NOMO-1 (cell line): ENCODE data around the gene ZNF672.
"Not testable (repeated sequence)": the region's sequence is repeated elsewhere in the genome, so short reads cannot be mapped to it uniquely, and the experiment has no call there.

Experiments used
- DNase-seq, 2 experiments: peaks; one replicate each; lab custom pipeline; 2025; ENCODE audit not compliant: unreplicated experiment in 2 of 2; lab: John Stamatoyannopoulos, UW

ZNF672 gene

GRCh38 chr1:248837781-248838356 lies at the start of gene ZNF672:
Gene ZNF672 (plus strand): TSS chr1:248838224. CDS start chr1:248847275, 9,051 bp downstream.
- peak; percentile 95 to 98 for DNase-seq

DNA sequence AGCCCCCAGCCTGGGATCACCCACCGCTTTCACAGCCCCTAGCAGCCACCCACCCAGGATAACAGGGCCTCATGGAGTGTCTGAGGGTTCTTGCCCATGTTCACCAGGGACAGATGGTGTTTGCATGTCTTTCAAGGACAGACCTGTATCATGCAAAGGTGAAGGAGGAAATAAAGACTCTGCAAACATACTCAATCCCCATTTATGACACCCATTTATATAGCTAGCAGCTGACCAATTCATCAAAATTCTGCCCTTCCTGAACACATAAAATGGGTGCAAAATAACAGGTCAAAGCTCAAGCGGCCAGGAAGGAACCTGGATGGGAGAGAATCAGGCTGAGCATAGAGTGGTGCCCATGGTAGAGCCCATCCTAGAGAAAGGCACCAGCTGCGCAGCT lies 49.7 kb upstream of the ZNF672 start:
- no peak for DNase-seq

DNA sequence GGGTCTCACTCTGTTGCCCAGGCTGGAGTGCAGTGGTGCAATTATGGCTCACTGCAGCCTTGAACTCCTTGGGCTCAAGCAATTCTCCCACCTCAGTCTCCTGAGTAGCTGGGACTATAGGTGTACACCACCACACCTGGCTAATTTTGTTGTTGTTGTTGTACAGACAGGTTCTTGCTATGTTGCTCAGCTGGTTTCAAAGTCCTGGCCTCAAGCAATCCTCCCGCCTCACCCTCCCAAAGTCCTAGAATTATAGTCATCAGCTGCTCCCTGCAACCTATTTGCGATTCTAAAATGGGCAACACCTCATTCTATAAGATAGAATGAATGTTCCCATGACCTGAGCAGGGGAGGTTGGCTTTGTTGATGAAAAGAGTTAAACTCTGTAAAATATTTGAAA lies 48.7 kb upstream of the ZNF672 start:
- not testable (repeated sequence) for DNase-seq

GRCh38 chr1:248790456-248790855 lies 47.6 kb upstream of the ZNF672 start:
- no peak for DNase-seq

GRCh38 chr1:248791010-248791409 lies 47.0 kb upstream of the ZNF672 start:
- DNase-seq, result no peak

- DNase-seq, result peak; percentile 78 to 83
Observed at GRCh38 chr1:248792342-248792741, 45.7 kb upstream of the ZNF672 start.

- DNase-seq, result no peak
Observed at GRCh38 chr1:248793592-248793991, 44.4 kb upstream of the ZNF672 start.

- not testable (repeated sequence) for DNase-seq
Observed at GRCh38 chr1:248794663-248795062, 43.4 kb upstream of the ZNF672 start.

- DNase-seq, result peak in 1 of 2 experiments; percentile 3
Observed at GRCh38 chr1:248798791-248799190, 39.2 kb upstream of the ZNF672 start.

DNA sequence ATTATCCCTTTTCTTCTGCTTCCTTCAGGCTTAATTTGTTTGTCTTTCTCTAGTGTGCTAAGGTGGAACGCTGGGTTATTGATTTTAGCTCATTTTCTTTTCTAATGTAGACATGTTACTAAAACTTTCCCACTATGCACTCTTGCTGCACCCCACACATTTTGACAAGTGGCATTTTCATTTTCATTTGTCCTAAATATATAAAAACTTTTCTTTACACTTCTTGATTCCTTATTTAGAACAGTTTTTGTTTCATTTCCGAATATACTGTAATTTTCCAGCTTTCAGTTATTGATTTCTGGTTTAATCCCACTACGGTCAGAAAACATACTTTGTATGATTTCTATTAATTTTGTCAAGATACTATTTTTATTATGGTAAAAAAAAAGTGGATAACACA lies 37.6 kb upstream of the ZNF672 start:
- DNase-seq, result no peak

- DNase-seq, result no peak
Observed at GRCh38 chr1:248802454-248802853, 35.6 kb upstream of the ZNF672 start.

- not testable (repeated sequence) for DNase-seq
Observed at GRCh38 chr1:248803501-248803900, 34.5 kb upstream of the ZNF672 start.

GRCh38 chr1:248804771-248805681 lies 33.0 kb upstream of the ZNF672 start:
- DNase-seq, result peak; percentile 81 to 98

- peak; percentile 87 to 94 for DNase-seq
Observed at GRCh38 chr1:248805876-248806275, 32.1 kb upstream of the ZNF672 start.

DNA sequence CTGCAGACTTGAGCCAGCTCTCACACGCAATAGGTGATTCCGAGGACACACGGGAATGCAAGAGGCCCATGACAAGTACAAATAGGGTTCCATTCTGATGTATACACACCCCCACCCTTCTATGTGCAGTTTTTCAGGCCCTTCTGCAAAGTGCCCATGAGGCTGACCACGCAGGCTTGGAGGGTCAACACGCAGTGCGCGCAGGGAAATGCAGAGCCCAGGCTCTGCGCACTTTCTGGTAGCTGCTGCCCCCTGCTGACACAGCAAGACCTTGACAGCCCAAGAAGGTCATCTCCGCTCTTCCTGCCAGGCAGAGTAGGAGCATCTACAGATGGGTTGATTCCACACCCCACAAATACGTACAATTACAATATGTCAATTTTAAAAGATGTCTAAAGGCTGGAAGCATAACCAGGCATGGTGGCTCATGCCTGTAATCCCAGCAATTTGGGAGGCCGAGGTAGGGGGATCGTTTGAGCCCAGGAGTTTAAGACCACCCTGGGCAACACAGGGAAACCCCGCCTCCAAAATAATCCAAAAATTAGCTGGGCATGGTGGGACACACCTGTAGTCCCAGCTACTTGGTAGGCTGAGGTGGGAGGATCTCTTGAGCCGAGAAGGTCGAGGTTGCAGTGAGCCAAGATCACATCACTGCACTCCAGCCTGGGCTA lies 30.8 kb upstream of the ZNF672 start:
- peak; percentile 65 to 73 for DNase-seq

- no peak for DNase-seq
Observed at GRCh38 chr1:248808876-248809275, 29.1 kb upstream of the ZNF672 start.

DNA sequence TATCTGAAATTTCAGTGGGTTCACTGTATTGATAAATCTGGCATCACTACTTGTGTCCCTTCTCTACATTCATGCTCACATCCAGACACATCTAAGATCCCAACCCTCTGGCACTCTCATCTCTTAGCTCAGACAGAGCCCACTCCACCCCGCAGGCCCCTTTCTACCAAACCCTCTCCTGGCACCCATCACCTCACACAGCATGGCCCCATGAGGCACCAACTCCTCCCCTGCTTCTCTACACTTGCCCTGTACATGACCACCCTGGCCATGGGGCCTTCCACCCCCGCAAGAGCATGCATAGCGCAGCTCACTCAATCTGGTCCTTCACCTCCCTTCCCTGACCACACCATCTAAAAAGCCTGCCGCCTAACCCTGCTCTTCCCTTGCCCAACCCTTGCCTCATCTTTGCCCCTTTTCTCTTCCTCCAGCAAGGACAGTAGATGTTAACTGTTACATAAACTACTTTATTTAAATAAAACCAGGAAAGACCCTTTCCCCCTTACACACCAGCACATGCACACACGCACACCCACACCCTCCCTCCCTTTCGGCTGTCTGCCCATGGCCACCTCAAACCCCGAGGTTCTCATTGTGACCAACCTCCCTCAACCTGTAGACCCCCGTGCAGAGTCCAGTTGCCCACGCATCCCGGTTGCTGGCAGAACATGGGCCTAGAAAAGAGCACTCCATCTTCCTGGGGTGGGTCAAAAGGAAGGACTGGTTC lies 27.9 kb upstream of the ZNF672 start:
- no peak for DNase-seq

- no peak for DNase-seq
Observed at GRCh38 chr1:248810727-248811513, 27.1 kb upstream of the ZNF672 start.

- no peak for DNase-seq
Observed at GRCh38 chr1:248811514-248812490, 26.2 kb upstream of the ZNF672 start.
